ENCODE measurements around the gene MMP28.

The MMP28 gene

GRCh38 chr17:35842239-35842638, 46.8 kb upstream of the MMP28 start:
- H4K20me1 ChIP-seq (ENCODE audit: low read depth, low read length) = peaks cover 3% of the 10 kb centered on the region; the same call in 1 of the 2 replicates
- no peak for TF ChIP-seq CTCF (IDR thresholded peaks at IDR 0.05; ENCODE audit: insufficient read depth, low read length, poor library complexity, severe bottlenecking)
- peaks cover 9% of the 10 kb centered on the region for H3K79me2 ChIP-seq (ENCODE audit: insufficient read depth, low read length)

GRCh38 chr17:35841505-35841904, 46.1 kb upstream of the MMP28 start:
- Histone ChIP-seq H3K36me3 (ENCODE audit: low read length) (peaks cover 58% of the 10 kb centered on the region), H3K79me2 (ENCODE audit: insufficient read depth, low read length) (peaks cover 9% of the 10 kb centered on the region), H3K27ac (ENCODE audit: low read depth, low read length) (no peak overlapping the region), H4K20me1 (ENCODE audit: low read depth, low read length) (no peaks in the 10 kb centered on the region; the same call in 1 of the 2 replicates), H3F3A (ENCODE audit: insufficient read depth) (no peaks in the 10 kb centered on the region; the same call in 1 of the 2 replicates), H2AFZ (ENCODE audit: low read depth, low read length, severe bottlenecking) (no peak overlapping the region), H3K9ac (ENCODE audit: low read length) (no peak overlapping the region), H3K9me2 (replicated peaks; ENCODE audit: insufficient read depth, low read length) (no peaks in the 10 kb centered on the region), H3K4me2 (ENCODE audit: low read depth, low read length, poor library complexity, severe bottlenecking) (no peak overlapping the region), H3K4me3 (ENCODE audit: insufficient read depth, low read length, poor library complexity, severe bottlenecking) (no peak overlapping the region), H3K27me3 (ENCODE audit: low read length) (no peaks in the 10 kb centered on the region), H3K9me3 (ENCODE audit: insufficient read depth, low read length) (no peaks in the 10 kb centered on the region)
- TF ChIP-seq EZH2phosphoT487 (conservative IDR thresholded peaks at IDR 0.05; ENCODE audit: low read length) = no peak
- no peak for TF ChIP-seq CTCF (IDR thresholded peaks at IDR 0.05; ENCODE audit: insufficient read depth, low read length, poor library complexity, severe bottlenecking)

More at GRCh38 chr17:35842239-35842638, 46.8 kb upstream of the MMP28 start:
- H3K9ac ChIP-seq (ENCODE audit: low read length) = no peak overlapping the region
- peaks cover 57% of the 10 kb centered on the region for H3K36me3 ChIP-seq (ENCODE audit: low read length)
- H3K4me3 ChIP-seq (ENCODE audit: insufficient read depth, low read length, poor library complexity, severe bottlenecking) = no peak overlapping the region
- H3K4me2 ChIP-seq (ENCODE audit: low read depth, low read length, poor library complexity, severe bottlenecking) = no peak overlapping the region
- H3F3A ChIP-seq (ENCODE audit: insufficient read depth) = no peaks in the 10 kb centered on the region; the same call in 1 of the 2 replicates
- H3K9me2 ChIP-seq (replicated peaks; ENCODE audit: insufficient read depth, low read length) = no peaks in the 10 kb centered on the region
- no peaks in the 10 kb centered on the region for H3K9me3 ChIP-seq (ENCODE audit: insufficient read depth, low read length)
- no peak overlapping the region for H3K27ac ChIP-seq (ENCODE audit: low read depth, low read length)
- no peaks in the 10 kb centered on the region for H3K27me3 ChIP-seq (ENCODE audit: low read length)
- H2AFZ ChIP-seq (ENCODE audit: low read depth, low read length, severe bottlenecking) = no peak overlapping the region

GRCh38 chr17:35841101-35841500, 45.7 kb upstream of the MMP28 start:
- H3K27ac ChIP-seq (ENCODE audit: low read depth, low read length) = no peak overlapping the region
- no peaks in the 10 kb centered on the region for H3K27me3 ChIP-seq (ENCODE audit: low read length)
- no peak overlapping the region for H3K9ac ChIP-seq (ENCODE audit: low read length)
- no peaks in the 10 kb centered on the region; the same call in 1 of the 2 replicates for H3F3A ChIP-seq (ENCODE audit: insufficient read depth)
- peaks cover 9% of the 10 kb centered on the region for H3K79me2 ChIP-seq (ENCODE audit: insufficient read depth, low read length)
- H3K36me3 ChIP-seq (ENCODE audit: low read length) = peaks cover 59% of the 10 kb centered on the region
- no peak overlapping the region for H3K4me2 ChIP-seq (ENCODE audit: low read depth, low read length, poor library complexity, severe bottlenecking)
- H3K9me3 ChIP-seq (ENCODE audit: insufficient read depth, low read length) = no peaks in the 10 kb centered on the region
- no peaks in the 10 kb centered on the region for H3K9me2 ChIP-seq (replicated peaks; ENCODE audit: insufficient read depth, low read length)
- no peak for TF ChIP-seq CTCF (IDR thresholded peaks at IDR 0.05; ENCODE audit: insufficient read depth, low read length, poor library complexity, severe bottlenecking)
- TF ChIP-seq EZH2phosphoT487 (conservative IDR thresholded peaks at IDR 0.05; ENCODE audit: low read length) = no peak
- no peak overlapping the region for H3K4me3 ChIP-seq (ENCODE audit: insufficient read depth, low read length, poor library complexity, severe bottlenecking)
- H4K20me1 ChIP-seq (ENCODE audit: low read depth, low read length) = no peaks in the 10 kb centered on the region; the same call in 1 of the 2 replicates
- no peak overlapping the region for H2AFZ ChIP-seq (ENCODE audit: low read depth, low read length, severe bottlenecking)
